Osteoblast (primary cell): Measurements from ENCODE around the gene IGSF11. TPM values are rescaled to one million over a fixed set of nuclear protein-coding genes. Genes with fewer than 3 reads are reported as not detected.

Experiments
- DNase-seq: peaks from one replicate; pipeline ENCODE4 v3.0.0; 2011; ENCODE audit warnings: low spot score, mixed read lengths; ENCODE audit not compliant: insufficient read length; ENCODE audit errors: missing footprints
- H2AFZ ChIP-seq: 2 replicates; pipeline ENCODE4 v1.6.0; 2011; ENCODE audit warnings: mild to moderate bottlenecking, low read length
- H3K27ac ChIP-seq: 2 replicates; pipeline ENCODE4 v1.5.1; 2011; ENCODE audit warnings: mild to moderate bottlenecking, low read depth, low read length, moderate library complexity
- H3K27me3 ChIP-seq: 2 replicates; pipeline ENCODE4 v1.6.0; 2012; ENCODE audit warnings: mild to moderate bottlenecking, control low read depth, inconsistent platforms, low read length, moderate library complexity; ENCODE audit not compliant: insufficient read depth
- H3K36me3 ChIP-seq: 2 replicates; pipeline ENCODE4 v1.5.1; 2011; ENCODE audit warnings: mild to moderate bottlenecking, low read length, control low read depth, moderate library complexity; ENCODE audit not compliant: insufficient read depth
- H3K4me1 ChIP-seq: 2 replicates; pipeline ENCODE4 v1.5.1; 2011; ENCODE audit warnings: mild to moderate bottlenecking, low read length, control low read depth, moderate library complexity; ENCODE audit not compliant: insufficient read depth
- H3K4me2 ChIP-seq: 2 replicates; pipeline ENCODE4 v1.6.0; 2011; ENCODE audit warnings: mild to moderate bottlenecking, low read length; ENCODE audit not compliant: insufficient read depth
- H3K4me3 ChIP-seq: fragments of 200-600 bp; sonication (generic); 3 replicates; pipeline ENCODE4 v1.5.1; 2012; ENCODE audit warnings: mild to moderate bottlenecking, low read length, inconsistent platforms; ENCODE audit not compliant: insufficient read depth
- H3K79me2 ChIP-seq: 2 replicates; pipeline ENCODE4 v1.6.0; 2012; ENCODE audit warnings: mild to moderate bottlenecking, low read length, control low read depth, inconsistent platforms; ENCODE audit not compliant: insufficient read depth
- H3K9me3 ChIP-seq: 2 replicates; pipeline ENCODE4 v1.5.1; 2011; ENCODE audit warnings: low read depth, low read length, control low read depth
- H4K20me1 ChIP-seq: 2 replicates; pipeline ENCODE4 v1.6.0; 2012; ENCODE audit warnings: mild to moderate bottlenecking, low read length, control low read depth; ENCODE audit not compliant: insufficient read depth
- total RNA-seq: library from RNA; depleted of rRNA; stranded (reverse); fragments of >200 nt; gene quantifications from 2 replicates; pipeline ENCODE4 v1.2.3, GENCODE V29; 2012
- TF ChIP-seq, protein P1 (sequence below): IDR thresholded peaks from 2 replicates; pipeline ENCODE4 v1.5.1; 2011; ENCODE audit warnings: mild to moderate bottlenecking, low read depth, low read length, moderate library complexity; ENCODE audit errors: extremely low read depth

IGSF11 gene
- total RNA-seq, 1 donor, result 0.36 TPM

DNA sequence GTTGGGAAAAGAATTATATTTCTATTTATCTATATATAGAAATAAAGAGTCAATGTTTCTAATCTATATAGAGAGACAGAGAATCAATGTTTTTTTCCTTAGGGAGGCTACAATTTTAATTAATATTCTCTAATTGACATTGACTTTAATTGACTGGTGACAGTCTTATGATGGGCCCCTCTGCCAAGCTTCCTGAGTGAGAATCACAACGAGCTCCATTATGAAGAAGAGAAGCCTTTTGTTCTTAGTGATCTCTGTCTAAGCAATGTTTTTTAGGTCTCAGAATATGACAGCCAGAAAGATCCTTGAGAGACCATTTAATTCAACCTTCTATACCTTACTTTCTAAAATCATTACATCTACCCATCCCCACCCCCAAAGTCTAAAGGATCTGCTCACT lies 70.9 kb downstream of the IGSF11 start:
- Histone ChIP-seq H3K36me3 (no peaks in the 10 kb centered on the region), H3K79me2 (no peaks in the 10 kb centered on the region), H3K4me1 (no peaks in the 10 kb centered on the region), H2AFZ (no peak overlapping the region), H3K27ac (no peak overlapping the region), H3K9me3 (no peaks in the 10 kb centered on the region), H3K27me3 (no peaks in the 10 kb centered on the region), H3K4me2 (no peak overlapping the region), H4K20me1 (no peaks in the 10 kb centered on the region), H3K4me3 (no peak overlapping the region)
- DNase-seq, result no peak
- TF ChIP-seq, protein P1, sequence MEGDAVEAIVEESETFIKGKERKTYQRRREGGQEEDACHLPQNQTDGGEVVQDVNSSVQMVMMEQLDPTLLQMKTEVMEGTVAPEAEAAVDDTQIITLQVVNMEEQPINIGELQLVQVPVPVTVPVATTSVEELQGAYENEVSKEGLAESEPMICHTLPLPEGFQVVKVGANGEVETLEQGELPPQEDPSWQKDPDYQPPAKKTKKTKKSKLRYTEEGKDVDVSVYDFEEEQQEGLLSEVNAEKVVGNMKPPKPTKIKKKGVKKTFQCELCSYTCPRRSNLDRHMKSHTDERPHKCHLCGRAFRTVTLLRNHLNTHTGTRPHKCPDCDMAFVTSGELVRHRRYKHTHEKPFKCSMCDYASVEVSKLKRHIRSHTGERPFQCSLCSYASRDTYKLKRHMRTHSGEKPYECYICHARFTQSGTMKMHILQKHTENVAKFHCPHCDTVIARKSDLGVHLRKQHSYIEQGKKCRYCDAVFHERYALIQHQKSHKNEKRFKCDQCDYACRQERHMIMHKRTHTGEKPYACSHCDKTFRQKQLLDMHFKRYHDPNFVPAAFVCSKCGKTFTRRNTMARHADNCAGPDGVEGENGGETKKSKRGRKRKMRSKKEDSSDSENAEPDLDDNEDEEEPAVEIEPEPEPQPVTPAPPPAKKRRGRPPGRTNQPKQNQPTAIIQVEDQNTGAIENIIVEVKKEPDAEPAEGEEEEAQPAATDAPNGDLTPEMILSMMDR, result no peak

DNA sequence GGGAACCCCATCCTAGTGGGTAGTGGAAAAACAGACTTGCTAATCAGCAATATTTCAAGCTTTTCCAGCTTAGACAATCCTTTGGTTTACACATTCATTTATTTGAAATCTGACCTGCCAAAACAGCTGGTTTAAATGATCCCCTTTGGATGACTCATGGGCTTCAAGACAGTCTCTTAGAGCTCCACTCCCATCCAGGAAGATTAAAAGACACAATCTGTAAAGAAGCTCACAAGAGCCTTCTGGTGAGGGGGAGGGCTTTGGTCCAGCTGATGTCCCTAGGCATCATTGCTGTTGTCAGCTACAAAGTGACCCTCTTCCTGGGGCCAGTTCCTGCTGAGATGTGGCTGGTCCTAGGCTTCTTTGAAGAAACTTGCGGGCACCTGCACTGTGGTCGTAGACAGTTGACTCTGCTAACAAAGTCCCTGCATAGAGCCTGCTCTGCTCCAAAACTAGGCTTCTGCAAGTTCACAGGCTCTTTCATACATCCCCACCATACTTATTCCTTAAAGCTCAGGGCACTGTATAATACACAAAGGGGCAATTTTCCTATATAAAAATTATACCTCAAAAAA lies 73.7 kb downstream of the IGSF11 start:
- H3K36me3 ChIP-seq, result no peaks in the 10 kb centered on the region
- no peak overlapping the region for H2AFZ ChIP-seq
- no peaks in the 10 kb centered on the region for H3K9me3 ChIP-seq
- no peaks in the 10 kb centered on the region for H3K27me3 ChIP-seq
- no peak overlapping the region for H3K27ac ChIP-seq
- TF ChIP-seq, protein P1, result no peak
- H3K79me2 ChIP-seq, result no peaks in the 10 kb centered on the region
- no peak overlapping the region for H3K4me3 ChIP-seq
- no peak overlapping the region for H3K4me2 ChIP-seq
- H4K20me1 ChIP-seq, result no peaks in the 10 kb centered on the region
- DNase-seq, result peak; percentile 17
- H3K4me1 ChIP-seq, result no peaks in the 10 kb centered on the region

DNA sequence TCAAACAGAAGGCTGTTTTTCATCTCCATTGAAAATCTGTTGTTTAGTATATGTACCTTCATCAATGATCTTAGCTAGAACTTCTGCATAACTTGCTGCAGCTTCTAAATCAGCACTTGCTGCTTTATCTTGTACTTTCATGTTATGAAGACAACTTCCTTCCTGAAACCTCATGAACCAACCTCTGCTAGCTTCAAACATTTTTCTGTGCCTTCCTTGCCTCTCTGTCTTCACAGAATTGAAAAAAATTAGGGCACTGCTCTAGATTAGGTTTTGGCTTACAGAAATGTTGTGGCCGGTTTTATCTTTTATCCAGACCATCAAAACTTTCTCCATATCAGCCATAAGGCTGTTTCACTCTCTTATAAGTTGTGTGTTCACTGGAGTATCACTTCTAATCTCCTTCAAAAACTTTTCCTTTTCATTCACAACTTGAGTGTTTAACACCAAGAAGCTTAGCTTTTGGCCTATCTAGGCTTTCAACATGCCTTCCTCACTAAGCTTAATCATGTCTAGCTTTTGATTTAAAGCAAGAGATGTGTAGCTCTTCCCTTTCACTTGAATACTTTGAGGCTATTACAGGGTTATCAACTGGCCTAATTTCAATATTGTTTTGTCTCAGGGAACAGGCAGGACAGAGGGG lies 78.6 kb downstream of the IGSF11 start:
- Histone ChIP-seq H3K4me2 (no peak overlapping the region), H3K4me3 (no peak overlapping the region), H3K27me3 (no peaks in the 10 kb centered on the region), H4K20me1 (no peaks in the 10 kb centered on the region), H3K4me1 (no peaks in the 10 kb centered on the region), H2AFZ (no peak overlapping the region), H3K27ac (no peak overlapping the region), H3K9me3 (no peaks in the 10 kb centered on the region), H3K79me2 (no peaks in the 10 kb centered on the region), H3K36me3 (no peaks in the 10 kb centered on the region)
- TF ChIP-seq, protein P1, result no peak
- DNase-seq, result no peak

DNA sequence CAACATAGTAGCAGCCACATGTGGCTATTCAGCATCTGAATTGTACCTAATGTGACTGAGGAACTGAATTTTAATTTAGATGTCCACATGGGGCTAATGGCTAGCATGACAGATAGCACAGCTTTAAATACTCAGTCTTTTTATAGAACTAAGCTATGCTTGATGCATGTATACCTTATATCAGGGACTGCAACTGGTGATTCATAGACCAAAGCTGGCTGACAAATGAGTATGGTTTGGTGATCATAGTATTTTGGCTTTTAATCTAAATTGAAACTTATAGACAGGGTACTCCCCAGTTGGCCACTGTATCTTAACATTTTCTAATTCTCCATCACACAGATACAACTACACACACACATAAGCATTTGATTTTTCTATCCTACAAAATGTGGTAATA lies 83.6 kb downstream of the IGSF11 start:
- Histone ChIP-seq H3K27me3 (no peaks in the 10 kb centered on the region), H3K27ac (no peak overlapping the region), H4K20me1 (no peaks in the 10 kb centered on the region), H3K79me2 (no peaks in the 10 kb centered on the region), H3K9me3 (no peaks in the 10 kb centered on the region), H3K4me1 (no peaks in the 10 kb centered on the region), H3K4me3 (no peak overlapping the region), H2AFZ (no peak overlapping the region), H3K4me2 (no peak overlapping the region), H3K36me3 (no peaks in the 10 kb centered on the region)
- TF ChIP-seq, protein P1, result no peak
- no peak for DNase-seq
